Parathyroid adenoma (tissue), 2 donors: ENCODE measurements around the gene TCP11.

Source experiments
- H2AFZ ChIP-seq: fragments of 300-600 bp; sonication (generic); one replicate; pipeline ENCODE4 v1.7.0; 2017; ENCODE audit warnings: antibody characterized with exemption, mild to moderate bottlenecking
- H3K27ac ChIP-seq: fragments of 300-600 bp; sonication (generic); one replicate; pipeline ENCODE4 v1.7.0; 2017
- H3K27me3 ChIP-seq: fragments of 300-600 bp; sonication (generic); one replicate; pipeline ENCODE4 v1.7.0; 2017; ENCODE audit warnings: low read length; ENCODE audit not compliant: control insufficient read depth, insufficient read depth
- H3K36me3 ChIP-seq: fragments of 300-600 bp; sonication (generic); one replicate; pipeline ENCODE4 v1.7.0; 2017; ENCODE audit warnings: low read length; ENCODE audit not compliant: control insufficient read depth, insufficient read depth
- H3K4me1 ChIP-seq: fragments of 300-600 bp; sonication (generic); one replicate; pipeline ENCODE4 v1.7.0; 2017; ENCODE audit warnings: control low read depth
- H3K4me2 ChIP-seq: fragments of 300-600 bp; sonication (generic); one replicate; pipeline ENCODE4 v1.7.0; 2017; ENCODE audit warnings: low read length
- H3K4me3 ChIP-seq: fragments of 300-600 bp; sonication (generic); one replicate; pipeline ENCODE4 v1.7.0; 2017; ENCODE audit warnings: low read depth, low read length
- H3K79me2 ChIP-seq: fragments of 300-600 bp; sonication (generic); one replicate; pipeline ENCODE4 v1.7.0; 2017; ENCODE audit warnings: control low read depth
- H3K9ac ChIP-seq: fragments of 300-600 bp; sonication (generic); one replicate; pipeline ENCODE4 v1.7.0; 2017; ENCODE audit warnings: mild to moderate bottlenecking
- H3K9me3 ChIP-seq: fragments of 300-600 bp; sonication (generic); one replicate; pipeline ENCODE4 v1.7.0; 2017; ENCODE audit warnings: low read length; ENCODE audit not compliant: control insufficient read depth
- CTCF ChIP-seq: fragments of 300-600 bp; sonication (generic); IDR thresholded peaks from one replicate; pipeline ENCODE4 v1.7.0; 2017; ENCODE audit warnings: antibody characterized with exemption, mild to moderate bottlenecking
- donor health status: primary hyperparathyroidism.

The TCP11 gene

GRCh38 chr6:35089935-35090505 is 51.1 kb downstream of the TCP11 start:
- Histone ChIP-seq H3K36me3 (no peaks in the 10 kb centered on the region), H3K79me2 (no peaks in the 10 kb centered on the region), H3K4me2 (no peak overlapping the region), H3K27ac (no peak overlapping the region), H3K4me3 (no peak overlapping the region), H3K4me1 (no peaks in the 10 kb centered on the region), H2AFZ (no peak overlapping the region), H3K9ac (no peak overlapping the region), H3K27me3 (no peaks in the 10 kb centered on the region), H3K9me3 (no peaks in the 10 kb centered on the region)
- no peak for TF ChIP-seq CTCF

GRCh38 chr6:35089216-35089934 is 51.8 kb downstream of the TCP11 start:
- TF ChIP-seq CTCF: no peak
- H3K4me3 ChIP-seq: no peak overlapping the region
- no peaks in the 10 kb centered on the region for H3K9me3 ChIP-seq
- no peaks in the 10 kb centered on the region for H3K4me1 ChIP-seq
- H3K27me3 ChIP-seq: no peaks in the 10 kb centered on the region
- H3K36me3 ChIP-seq: no peaks in the 10 kb centered on the region
- H3K79me2 ChIP-seq: no peaks in the 10 kb centered on the region
- H3K4me2 ChIP-seq: no peak overlapping the region
- H3K9ac ChIP-seq: no peak overlapping the region
- no peak overlapping the region for H3K27ac ChIP-seq
- H2AFZ ChIP-seq: no peak overlapping the region

GRCh38 chr6:35088281-35089215 is 52.6 kb downstream of the TCP11 start:
- no peaks in the 10 kb centered on the region for H3K9me3 ChIP-seq
- H3K36me3 ChIP-seq: no peaks in the 10 kb centered on the region
- no peak for TF ChIP-seq CTCF
- no peak overlapping the region for H3K4me3 ChIP-seq
- no peaks in the 10 kb centered on the region for H3K4me1 ChIP-seq
- H2AFZ ChIP-seq: no peak overlapping the region
- H3K27me3 ChIP-seq: no peaks in the 10 kb centered on the region
- no peak overlapping the region for H3K27ac ChIP-seq
- no peak overlapping the region for H3K9ac ChIP-seq
- H3K79me2 ChIP-seq: no peaks in the 10 kb centered on the region
- H3K4me2 ChIP-seq: no peak overlapping the region

- Histone ChIP-seq H3K4me1 (no peaks in the 10 kb centered on the region), H3K27me3 (no peaks in the 10 kb centered on the region), H3K36me3 (no peaks in the 10 kb centered on the region), H3K9ac (no peak overlapping the region), H3K27ac (no peak overlapping the region), H3K4me2 (no peak overlapping the region), H3K9me3 (no peaks in the 10 kb centered on the region), H3K4me3 (no peak overlapping the region), H2AFZ (no peak overlapping the region), H3K79me2 (no peaks in the 10 kb centered on the region)
- TF ChIP-seq CTCF: no peak
Observed at GRCh38 chr6:35087361-35088280, 53.5 kb downstream of the TCP11 start.
